Measurements from ENCODE around the gene KRT33B.

DNA sequence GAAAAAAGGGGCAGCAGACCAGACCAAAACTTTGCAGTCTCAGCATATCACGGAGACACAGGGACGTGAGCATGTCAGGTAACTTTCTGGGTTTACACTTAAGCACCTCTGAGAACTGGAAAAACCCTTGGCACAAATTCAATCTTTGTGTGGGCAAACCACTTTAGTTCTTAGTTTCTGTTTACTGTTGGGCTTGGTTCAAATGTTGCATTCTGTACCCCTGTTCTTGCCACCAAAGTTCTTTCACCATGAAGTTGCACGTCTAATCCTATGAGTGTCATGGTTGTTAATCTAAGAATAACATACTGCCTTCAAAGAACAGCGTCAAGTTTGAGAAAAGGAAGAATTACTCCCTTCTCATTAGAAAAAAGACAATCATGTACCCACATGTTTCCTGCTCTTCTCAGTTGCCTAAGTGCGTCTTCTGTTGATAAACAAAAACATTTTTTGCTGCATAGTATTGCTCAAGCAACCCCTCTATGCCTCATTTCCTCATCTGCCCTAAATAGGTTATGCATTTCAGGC is 30.6 kb downstream of the KRT33B start:
- TF ChIP-seq YY1 (IDR thresholded peaks at IDR 0.05; ENCODE audit: insufficient read depth, insufficient read length): no peak
- TF ChIP-seq ZNF274 (IDR thresholded peaks at IDR 0.05; ENCODE audit: low read depth, low read length): no peak
- TF ChIP-seq SUZ12 (IDR thresholded peaks at IDR 0.05; ENCODE audit: extremely low read depth, insufficient read depth, insufficient read length): no peak
